Stimulated activated CD8-positive, alpha-beta memory T cell treated with anti-CD3 and anti-CD28 coated beads, Interleukin-15, amount 100 ng/mL, for 48 hours (primary cell): ENCODE results near the gene NF2.

Experiments
- DNase-seq, 2 donors: peaks; one replicate each; pipeline ENCODE4 v3.0.0-alpha.2; 2020; ENCODE audit warnings: low read depth in 2 of 2

NF2 gene

DNA sequence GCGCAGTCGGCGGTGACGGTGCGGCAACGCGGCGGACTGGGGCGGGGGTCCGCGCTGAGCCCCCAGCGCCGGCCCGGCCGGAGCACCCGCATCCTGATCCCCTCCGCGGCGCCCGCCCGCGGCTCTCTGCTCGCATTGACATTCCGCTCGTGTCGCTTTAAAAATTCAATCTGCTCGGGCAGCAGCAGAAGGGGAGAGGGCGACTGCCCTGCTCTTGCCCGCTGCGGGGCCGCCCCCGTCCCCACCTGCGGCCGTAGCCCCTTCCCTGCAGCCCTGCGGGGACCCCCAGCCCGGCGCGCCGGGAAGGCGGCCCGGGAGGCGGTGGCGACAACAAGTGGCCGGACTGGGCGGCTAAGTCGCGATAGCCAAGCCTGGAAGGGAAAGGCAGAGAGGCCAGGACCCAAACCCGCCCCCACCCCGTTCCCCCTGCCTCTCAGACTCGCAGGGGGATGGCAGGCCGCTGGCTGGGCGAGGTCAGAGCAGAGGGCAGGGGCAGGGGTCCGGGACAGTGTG, 117.4 kb downstream of the NF2 start:
- DNase-seq: no peak

DNA sequence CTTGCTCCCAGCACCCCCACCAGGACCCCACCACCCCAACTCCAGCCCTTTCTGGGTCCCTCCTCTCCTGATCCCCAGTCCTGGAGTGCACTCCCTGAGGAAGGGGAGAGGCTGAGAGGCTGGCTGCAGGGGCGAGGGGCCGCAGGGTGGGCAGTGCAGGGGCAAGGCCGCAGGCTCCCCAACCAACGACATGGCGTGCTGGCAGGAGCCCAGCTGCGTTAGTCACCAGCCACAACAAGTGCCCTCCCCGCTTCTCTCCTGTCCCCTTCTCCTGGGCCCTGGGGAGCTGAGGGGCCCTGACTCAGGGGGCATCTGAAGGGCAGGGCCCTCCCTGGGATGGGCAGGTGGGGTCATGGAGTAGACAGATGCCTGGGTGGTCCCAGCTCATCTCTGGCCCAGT, 118.7 kb downstream of the NF2 start:
- DNase-seq: no peak

DNA sequence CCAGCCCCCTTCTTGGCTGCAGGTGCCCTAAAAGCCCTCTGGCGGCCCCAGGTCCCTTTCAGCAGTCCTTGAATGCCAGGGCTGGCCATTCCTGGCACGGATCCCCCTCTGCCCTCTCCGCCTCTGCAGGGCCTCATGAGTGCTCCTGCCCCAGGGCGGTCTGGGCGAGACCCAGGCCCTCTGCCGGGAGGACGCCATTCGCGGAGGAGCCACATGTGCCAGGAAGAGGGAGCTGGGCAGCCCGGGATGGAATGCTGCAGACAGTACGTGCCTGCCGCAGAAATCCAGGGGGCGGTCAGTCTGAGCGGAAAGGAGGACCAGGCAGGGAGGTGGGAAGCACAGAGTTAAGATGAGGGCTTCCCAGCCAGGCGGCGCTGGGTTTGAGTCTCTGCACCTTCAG, 119.2 kb downstream of the NF2 start:
- no peak for DNase-seq

DNA sequence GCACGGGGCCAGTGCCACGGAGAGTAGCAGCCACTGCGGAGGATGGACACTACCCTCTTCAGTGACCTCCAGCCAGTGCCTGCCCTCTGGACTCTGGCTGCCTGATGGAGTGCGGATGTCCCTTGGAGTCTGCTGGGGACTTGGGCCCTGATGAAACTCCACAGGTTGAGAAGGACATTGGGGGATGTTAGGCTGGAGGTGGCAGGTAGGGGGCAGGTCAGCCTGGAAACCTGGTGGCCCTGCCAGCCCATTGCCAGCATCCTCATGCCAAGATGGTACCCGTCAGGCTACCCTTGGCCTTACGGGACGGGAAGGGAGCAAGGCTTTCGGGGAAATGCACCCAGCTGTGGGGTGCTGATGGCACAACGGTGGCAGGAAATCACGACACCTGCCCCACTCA, 120.3 kb downstream of the NF2 start:
- no peak for DNase-seq

DNA sequence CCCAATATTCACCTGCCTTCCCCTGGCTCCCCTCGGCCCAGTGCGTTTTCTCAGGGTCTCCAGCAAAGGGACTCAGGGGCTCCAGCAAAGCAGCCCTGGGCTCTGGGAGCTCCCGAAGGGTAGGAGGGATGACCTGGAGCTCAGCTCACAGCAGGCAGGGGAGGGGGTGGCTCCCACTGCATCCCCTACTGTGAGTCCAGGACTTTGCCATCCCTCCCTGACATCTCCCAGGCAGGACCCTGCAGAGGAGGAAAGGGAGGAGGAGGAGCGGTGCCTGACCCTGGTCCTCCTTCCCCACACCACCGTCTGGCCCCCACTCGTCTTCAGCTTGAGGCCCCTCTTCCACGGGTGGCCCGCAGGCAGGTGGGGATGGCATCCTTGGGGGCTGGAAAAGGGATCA, 121.4 kb downstream of the NF2 start:
- DNase-seq: no peak

DNA sequence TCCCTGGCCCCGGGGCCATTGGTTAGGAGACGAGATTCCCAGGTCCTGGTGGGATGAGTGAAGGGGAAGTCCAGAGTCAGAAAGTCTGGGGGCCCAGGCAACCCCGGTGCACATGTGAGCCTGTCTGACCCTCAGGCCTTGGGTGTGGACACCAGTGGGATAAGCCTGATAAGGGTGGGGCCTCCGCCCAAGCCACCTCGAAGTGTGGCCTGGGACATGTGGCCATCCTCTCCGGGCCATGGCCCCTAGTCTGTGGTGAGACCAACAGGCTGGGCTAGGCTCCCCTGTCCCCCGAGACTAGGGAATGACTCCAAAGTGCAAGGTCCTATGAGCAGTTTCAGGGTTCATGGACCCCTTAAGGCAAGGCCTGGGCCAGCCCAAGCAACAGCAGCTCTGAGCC, 122.7 kb downstream of the NF2 start:
- no peak for DNase-seq

DNA sequence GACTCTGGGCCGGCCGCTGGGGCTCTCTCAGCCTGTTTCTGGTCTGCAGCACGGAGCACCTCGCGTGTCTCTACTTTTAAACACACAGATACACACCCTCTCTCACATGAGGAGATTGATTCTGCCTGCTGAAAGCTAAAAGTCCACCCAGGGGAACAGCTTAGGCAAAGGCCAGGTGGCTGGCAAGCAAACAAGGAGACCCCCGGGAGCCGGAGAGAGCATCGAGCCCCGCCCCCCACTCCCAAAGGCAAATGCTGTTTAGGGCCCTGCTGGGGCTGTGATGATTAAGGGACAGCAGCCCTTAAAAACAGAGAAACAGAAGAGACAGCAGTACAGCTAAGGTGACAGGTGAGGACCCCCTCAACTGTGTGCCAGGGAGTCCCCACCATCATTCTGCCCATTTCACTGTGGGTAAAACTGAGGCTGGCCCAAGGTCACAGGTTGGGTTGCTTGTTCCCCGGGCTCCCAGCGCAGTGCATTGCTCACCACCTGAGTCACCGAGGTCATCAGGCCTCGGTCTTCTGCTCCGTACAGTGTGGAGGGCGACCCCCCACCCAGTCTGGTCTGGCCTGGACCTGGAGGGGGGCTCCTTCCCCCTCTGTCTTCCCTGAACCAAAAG, 123.2 kb downstream of the NF2 start:
- DNase-seq: no peak

DNA sequence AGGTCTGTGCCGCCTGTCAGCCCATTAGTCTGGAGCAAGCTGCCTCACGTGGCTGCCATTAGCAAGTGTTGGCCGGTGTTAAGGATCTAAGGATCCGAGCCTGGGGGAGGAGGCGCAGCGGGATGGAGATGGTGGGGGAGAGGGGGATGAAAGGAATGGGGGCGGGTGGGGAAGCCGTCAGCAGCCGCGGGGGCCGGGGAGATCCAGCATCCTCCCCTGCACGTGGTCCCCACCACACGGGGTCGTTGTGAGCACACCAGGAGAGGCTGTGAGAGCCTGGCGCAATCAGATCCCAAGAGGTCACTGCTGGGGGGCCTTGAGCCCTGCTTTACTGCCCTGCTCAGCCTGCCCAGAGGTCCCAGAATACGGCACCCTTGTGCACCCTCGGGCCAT, 123.7 kb downstream of the NF2 start:
- no peak for DNase-seq

DNA sequence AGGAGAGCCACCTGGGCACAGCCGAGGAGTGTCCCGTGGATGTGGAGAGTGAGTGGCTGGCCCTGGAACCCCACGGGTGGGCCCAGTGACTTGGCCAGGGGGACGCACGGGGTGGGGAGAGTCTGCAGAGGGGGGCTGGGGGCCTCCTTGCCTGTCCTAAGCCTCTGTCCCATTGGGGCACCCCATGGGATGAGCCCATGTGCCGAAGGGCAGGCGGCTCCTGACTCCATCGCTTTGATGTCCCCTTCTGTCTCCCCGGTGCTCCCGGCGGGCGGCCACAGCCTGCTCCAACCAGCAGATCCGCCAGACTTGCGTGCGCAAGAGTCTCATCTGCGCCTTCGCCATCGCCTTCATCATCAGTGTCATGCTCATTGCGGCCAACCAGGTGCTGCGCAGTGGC, 125.7 kb downstream of the NF2 start:
- no peak for DNase-seq

DNA sequence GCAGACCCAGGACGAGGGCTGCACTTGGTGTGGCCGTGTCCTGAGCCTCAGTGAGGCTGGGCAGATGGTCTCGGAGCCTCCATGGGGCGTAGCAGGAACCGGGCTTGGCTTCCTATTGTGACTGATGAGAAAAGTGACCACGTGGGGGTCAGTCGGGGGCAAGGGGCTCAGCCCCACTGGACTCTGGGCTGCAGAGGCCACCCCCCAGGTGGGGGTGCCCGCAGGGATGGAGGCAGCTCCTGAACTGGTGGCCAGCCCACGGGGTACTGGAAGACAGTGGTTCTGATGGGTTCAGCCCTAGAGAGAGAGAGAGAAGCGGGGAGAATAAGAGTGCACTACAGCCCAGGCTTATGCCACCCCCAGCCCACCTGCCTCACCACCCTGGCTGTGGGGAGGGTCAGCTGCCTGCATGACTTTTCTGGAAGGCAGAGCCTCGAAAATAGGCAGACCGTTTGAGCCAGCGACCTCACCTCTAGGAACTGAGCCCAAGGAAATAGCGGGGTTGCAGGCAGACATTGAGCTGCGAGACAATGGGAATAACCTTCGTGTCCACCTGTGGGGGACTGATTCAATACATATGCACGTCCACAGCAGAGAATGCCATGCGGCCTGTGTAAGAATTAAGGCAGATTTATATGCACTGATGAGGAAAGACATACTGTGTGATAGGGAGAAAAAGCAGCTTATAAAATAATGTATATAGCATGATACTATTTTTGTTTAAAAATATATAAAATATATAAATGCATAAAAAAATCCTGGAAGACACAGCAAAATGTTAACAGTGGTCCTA, 127.8 kb downstream of the NF2 start:
- no peak for DNase-seq

DNA sequence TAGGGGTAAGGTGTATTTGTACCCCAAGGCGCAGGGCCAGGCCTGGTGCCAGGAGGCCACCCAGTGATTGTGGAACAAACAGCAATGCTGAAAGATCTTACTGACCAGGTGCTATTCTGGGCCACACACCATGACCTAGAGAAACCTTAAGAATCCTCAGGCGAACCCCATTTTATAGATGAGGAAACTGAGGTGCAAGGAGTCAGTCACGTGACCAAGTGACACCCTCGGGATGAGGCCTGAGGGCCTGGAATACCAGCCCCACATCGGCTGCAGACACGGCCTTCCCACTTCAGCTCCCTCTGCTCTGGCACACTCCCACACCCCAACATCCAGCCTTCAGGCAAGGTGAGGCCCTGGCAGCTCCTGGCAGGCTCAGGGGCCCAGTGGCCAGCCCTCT, 129.4 kb downstream of the NF2 start:
- no peak for DNase-seq

DNA sequence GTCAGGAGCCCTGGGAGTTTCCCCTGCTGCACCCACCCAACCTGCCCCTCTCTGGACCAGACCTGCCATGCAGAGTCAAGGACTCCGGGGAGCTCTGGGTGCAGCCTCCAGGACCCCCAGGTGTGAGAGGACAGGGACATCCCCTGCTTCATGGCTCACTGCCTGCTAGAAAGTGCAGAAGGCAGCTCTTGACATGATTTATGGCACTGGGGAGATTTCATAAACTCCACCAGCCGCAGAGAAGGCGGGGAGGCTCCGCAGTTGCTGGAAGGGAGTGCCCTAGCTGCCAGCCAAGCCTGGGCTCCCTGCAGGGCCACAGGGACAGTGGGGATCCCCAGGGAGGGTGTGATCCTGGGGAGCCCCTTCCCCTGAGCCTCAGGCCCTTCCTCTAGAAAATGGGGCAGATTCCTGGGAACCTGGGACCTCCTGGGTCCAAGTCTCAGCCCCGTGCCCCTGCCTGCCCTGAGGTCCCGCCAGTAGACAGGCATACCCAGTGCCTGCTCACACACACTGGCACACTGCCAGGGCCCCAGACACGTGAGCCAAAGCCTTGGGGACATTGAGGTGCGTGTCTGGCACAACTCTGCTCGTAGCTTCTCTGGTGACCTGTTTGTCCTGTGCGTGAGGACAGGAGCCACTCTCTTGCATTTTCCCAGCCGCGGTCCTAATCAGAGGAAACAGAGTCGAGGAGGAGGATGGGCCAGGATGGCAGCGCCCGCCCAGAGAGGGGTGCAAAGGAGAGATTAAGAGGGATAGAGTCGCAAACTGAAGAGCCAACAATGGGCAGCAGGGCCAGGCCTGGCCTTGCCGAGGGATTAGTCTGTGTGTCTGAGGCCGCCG, 130.1 kb downstream of the NF2 start:
- no peak for DNase-seq

DNA sequence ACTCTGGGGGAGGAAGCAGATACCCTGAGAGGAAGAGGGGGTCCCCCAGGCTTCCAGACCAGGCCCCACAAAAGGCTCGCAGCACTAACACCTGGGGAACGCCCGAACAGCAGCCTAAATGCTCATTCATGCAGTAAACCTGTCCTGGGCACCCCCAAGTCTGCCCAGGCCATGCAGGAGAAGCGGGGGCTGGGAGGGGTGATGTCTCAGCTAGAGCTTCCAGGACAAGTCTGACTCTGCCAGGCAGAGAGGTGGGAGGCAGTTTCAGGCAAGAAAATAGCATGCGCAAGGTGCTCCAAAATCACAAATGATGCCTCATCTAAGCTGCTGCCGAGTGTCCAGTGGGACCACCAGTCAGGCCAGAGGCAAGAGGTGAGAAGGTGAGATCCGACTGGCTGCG, 131.0 kb downstream of the NF2 start:
- DNase-seq: no peak

DNA sequence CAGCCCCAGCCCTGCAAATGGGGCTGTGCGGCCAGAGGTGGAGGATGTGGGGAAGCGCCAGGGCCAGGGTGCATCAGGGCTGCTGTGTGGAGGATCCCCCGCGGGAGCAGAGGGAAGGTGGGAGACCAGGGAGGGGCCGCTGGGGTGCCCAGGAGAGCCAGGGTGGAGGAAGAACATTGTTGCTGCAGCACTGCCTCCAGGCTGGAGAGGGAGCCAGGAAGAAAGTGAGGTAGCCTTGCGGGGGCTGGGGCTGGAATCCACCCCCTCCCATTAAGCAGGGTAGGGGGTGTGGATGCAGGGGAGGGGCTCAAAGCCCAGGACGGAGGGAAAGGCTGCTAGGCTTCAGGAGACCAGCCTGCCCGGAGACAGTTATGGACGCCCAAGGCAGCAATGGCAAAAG, 131.4 kb downstream of the NF2 start:
- DNase-seq: no peak

DNA sequence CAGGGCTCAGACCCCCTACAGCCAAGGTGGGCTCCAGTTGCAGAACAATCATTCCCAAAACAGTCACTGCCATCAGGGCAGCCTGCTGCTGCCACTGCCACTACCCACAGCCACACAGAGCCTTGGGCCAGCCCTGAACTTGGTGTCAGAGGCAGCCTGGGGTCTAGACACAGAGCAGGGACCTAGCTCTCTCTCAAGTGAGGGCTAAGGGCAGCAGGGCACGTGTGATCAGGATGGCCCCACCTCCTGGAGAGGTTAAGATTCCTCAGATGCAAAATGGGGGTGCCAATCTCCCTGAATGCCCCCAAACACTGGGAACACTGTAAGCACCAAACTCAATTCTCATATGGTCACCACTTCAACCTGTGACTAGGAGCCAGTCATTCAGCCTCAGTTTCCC, 132.0 kb downstream of the NF2 start:
- DNase-seq: no peak

DNA sequence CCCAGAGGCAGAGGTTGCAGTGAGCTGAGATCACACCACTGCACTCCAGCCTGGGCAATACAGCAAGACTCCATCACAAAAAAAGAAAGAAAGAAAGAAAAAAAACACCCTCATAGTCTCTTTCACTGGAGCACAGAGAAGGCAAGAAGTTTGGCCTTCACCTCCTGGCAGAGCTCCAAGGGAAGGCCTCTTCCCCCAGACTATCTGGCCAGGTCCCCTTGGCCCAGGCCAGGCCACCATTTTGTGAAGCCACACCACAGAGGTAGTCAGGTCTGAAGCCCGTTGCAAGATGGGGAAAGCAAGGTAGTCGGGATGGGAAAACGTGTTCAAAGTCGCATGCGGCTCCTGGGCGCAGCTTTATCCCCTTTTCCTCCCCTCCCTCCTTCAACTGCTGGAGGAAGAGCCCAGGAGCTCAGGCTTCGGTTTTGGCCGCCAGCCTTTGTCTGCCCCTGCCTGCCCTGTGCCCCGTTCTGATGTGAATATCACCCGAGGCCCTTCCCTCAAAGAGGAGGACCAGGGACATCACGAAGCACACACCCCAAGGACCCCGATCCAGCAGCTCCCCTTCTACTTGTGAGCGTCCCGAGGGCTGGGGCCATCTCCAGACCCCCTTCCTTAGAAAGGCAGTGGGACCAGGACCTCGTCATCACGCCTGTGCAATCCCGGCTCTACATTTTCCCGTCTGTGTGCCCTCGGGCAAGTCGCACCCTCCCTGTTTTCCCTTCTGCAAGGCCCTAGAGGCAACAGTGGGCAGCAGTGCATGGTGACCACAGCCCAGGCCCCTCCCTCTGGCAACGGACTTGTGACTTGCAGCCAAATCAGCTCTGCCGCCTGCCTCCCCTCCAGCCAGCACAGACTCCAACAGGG, 134.1 kb downstream of the NF2 start:
- no peak for DNase-seq

DNA sequence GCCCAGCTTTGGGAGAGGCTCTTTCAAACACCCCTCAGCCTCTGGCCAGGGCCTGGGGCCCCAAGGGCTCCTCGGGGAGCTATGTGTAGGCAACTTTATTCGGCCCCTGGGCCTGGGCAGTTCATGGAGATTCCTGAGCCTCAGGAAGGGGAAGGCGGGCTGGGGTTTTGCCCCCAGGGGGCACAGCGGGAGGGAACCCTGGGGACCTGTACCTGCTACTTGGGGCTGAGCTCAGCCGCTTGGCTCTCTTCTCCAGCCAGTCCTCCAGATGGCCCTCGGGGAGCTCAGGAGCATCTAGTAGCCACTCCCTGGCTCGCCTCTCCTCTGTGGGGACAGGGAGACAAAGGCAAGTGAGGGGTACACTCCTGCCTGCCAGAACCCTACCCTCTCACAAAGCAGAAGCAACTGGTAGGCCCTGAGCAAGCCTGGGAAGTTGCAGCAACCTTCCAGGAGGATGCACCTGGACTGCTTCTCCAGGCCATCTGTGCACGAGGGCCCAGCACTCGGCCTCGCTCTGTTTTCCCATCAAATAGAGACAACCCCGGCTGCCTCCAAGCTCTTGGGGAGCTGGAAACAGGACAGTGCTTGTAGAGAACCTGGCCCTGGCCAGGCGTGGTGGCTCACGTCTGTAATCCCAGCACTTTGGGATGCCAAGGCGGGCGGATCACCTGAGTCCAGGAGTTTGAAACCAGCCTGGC, 134.8 kb downstream of the NF2 start:
- DNase-seq: no peak

DNA sequence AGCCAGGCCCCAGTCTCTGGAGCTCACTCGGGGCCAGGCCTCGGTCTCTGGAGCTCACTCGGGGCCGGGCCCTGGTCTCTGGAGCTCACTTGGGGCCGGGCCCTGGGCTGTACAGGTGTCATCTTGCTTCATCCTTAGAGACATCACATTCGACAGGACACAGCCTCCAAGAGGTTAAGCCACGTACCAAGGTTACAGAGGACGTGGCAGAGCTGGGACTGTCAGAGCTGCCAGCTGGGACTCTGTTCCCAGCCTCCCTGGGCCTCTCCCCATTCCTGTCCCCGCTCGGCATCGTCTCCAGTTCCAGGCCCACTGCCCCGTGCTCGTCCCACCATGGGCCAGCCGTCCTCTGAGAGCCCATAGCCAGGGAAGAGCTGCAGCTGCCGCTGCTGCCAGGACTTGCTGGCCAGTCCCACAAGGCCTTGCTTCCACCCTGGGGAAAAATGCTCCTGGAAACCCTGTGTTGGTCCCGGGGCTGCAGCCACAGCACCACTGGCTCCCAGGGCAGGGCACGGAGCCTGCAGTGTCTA, 136.0 kb downstream of the NF2 start:
- DNase-seq: no peak

DNA sequence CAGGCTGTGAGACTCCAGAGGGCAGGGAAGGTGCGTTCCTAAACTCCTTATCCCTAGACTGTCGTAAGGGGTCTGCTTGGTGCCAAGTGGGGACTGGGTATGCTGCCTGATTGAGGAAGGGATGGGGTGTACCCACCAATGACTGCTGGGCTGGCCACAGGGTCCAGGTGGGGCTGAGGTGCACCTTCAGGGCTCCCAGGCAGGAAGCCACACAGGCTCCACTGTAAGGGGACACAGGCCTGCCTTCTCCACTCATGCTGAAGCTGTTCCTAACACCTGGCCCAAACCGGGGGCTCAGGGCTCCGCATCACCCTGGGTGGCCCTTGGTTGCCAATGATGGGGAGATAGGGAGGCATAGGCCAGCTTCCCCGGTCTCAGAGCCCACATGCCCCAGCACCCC, 136.8 kb downstream of the NF2 start:
- no peak for DNase-seq

DNA sequence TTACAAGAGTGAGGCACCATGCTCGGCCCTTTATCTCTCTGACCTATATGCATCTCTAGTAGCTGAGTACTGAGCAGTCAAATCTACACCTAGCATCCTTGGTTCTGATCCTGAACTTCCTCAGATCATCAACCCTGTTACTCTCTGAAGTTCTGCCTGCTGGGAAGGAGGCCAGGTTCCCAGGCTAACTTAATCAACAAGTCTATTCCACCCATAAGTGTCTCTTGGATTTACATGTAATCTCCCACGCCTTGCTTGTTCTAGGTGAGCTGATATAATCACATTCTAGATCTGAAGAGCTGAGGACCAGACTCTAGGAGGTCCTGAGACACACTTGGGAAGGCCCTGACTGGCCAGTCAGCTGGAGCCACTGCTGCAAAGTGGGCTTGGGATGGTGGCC, 138.5 kb downstream of the NF2 start:
- no peak for DNase-seq

DNA sequence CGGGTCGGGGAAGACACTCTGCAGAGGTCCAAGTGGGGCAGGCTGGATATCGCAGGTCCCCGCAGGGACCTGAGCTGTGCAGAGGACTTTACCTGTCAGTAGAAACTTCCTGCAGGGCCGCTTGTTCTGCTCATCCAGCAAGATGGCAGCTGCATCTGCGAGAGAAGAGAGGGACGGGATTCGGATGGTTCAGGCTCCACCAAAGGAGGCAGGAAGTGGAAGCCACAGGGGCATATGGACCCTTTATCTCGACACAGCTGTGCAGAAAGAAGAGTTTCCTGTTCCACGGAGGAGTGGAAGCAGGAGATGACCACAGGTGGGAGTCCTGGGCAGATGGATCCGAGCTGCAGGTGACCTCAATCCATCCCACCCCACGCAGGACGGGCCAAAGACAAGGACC, 138.9 kb downstream of the NF2 start:
- DNase-seq: no peak
